Measurements from ENCODE around the gene PLXDC2. TPM values are rescaled to one million over a fixed set of nuclear protein-coding genes. Genes with fewer than 3 reads are reported as not detected.

The PLXDC2 gene
- total RNA-seq, 1 experiment from 2014 or later: 38.7 TPM

GRCh38 chr10:19974138-19974537 is 157.9 kb downstream of the PLXDC2 start:
- Mint-ChIP-seq H3K36me3 (ENCODE audit: insufficient read depth in 1 of 3, low read depth in 3 of 3) (peaks cover 3 to 22% (median 7%) of the 10 kb centered on the region in 3 experiments; a peak in 4 of 7 replicates), H3K27me3 (ENCODE audit: low read depth) (no peaks in the 10 kb centered on the region), H3K4me3 (no peak overlapping the region), H3K4me1 (peaks cover 18 to 26% of the 10 kb centered on the region in 2 experiments), H3K9me3 (peaks cover 4 to 6% of the 10 kb centered on the region in 2 experiments; a peak in 2 of 5 replicates), H3K27ac (no peak overlapping the region)
- no peaks in the 10 kb centered on the region for H4K20me1 ChIP-seq (ENCODE audit: control insufficient read depth, insufficient read depth, insufficient read length)
- no peaks in the 10 kb centered on the region for H3K4me1 ChIP-seq (ENCODE audit: insufficient read depth, low read length)
- H2AK5ac ChIP-seq (ENCODE audit: insufficient read length, low read length): no peak overlapping the region
- H4K8ac ChIP-seq (replicated peaks; ENCODE audit: insufficient read length, low read depth, low read length): no peak overlapping the region
- H3T11ph ChIP-seq (ENCODE audit: low read length): no peak overlapping the region
- DNase-seq: no peak
- H3K9ac ChIP-seq (ENCODE audit: extremely low read depth, insufficient read length, low read length): no peak overlapping the region
- H3K4ac ChIP-seq (ENCODE audit: low read depth, low read length): no peak overlapping the region
- no peak overlapping the region for H2BK12ac ChIP-seq (ENCODE audit: insufficient read length, low read depth, low read length)
- no peak overlapping the region for H3K23ac ChIP-seq (ENCODE audit: insufficient read length, low read depth, low read length)
- no peaks in the 10 kb centered on the region for H3K9me3 ChIP-seq (ENCODE audit: control insufficient read depth, low read depth, low read length)
- H4K5ac ChIP-seq (ENCODE audit: insufficient read length, low read depth, low read length): no peak overlapping the region
- no peak overlapping the region for H3K18ac ChIP-seq (ENCODE audit: insufficient read length, low read depth, low read length)
- no peak overlapping the region for H3K56ac ChIP-seq (ENCODE audit: insufficient read length, low read depth, low read length)
- no peaks in the 10 kb centered on the region for H3K23me2 ChIP-seq (ENCODE audit: insufficient read length, low read depth, low read length, poor library complexity, severe bottlenecking)
- no peak overlapping the region for H3K4me2 ChIP-seq (ENCODE audit: insufficient read depth, insufficient read length, low read length)
- no peak overlapping the region for H2BK120ac ChIP-seq (ENCODE audit: low read depth, low read length, poor library complexity, severe bottlenecking)
- no peak overlapping the region for H2BK15ac ChIP-seq (ENCODE audit: low read depth, low read length)
- H4K91ac ChIP-seq (ENCODE audit: insufficient read length, low read depth, low read length): no peak overlapping the region
- no peak overlapping the region for H2BK20ac ChIP-seq (ENCODE audit: low read depth, low read length, poor library complexity, severe bottlenecking)
- H2BK5ac ChIP-seq (ENCODE audit: insufficient read length, low read length): no peak overlapping the region
- H2AFZ ChIP-seq (ENCODE audit: low read length): no peak overlapping the region
- WGBS (ENCODE audit: extremely low coverage, insufficient read length, low lambda C conversion rate): no CpG with 5 or more reads among the region's 1 CpG
- no peaks in the 10 kb centered on the region; the same call in 1 of the 2 replicates for H3K79me2 ChIP-seq (ENCODE audit: insufficient read depth, low read length)
- no peaks in the 10 kb centered on the region for H3K27me3 ChIP-seq (ENCODE audit: insufficient read depth, low read length)
- no peaks in the 10 kb centered on the region for H3K79me1 ChIP-seq (ENCODE audit: insufficient read depth, low read depth, low read length, poor library complexity, severe bottlenecking)
- no peak overlapping the region for H3K14ac ChIP-seq (ENCODE audit: insufficient read depth, low read length)
- TF ChIP-seq, protein P1, sequence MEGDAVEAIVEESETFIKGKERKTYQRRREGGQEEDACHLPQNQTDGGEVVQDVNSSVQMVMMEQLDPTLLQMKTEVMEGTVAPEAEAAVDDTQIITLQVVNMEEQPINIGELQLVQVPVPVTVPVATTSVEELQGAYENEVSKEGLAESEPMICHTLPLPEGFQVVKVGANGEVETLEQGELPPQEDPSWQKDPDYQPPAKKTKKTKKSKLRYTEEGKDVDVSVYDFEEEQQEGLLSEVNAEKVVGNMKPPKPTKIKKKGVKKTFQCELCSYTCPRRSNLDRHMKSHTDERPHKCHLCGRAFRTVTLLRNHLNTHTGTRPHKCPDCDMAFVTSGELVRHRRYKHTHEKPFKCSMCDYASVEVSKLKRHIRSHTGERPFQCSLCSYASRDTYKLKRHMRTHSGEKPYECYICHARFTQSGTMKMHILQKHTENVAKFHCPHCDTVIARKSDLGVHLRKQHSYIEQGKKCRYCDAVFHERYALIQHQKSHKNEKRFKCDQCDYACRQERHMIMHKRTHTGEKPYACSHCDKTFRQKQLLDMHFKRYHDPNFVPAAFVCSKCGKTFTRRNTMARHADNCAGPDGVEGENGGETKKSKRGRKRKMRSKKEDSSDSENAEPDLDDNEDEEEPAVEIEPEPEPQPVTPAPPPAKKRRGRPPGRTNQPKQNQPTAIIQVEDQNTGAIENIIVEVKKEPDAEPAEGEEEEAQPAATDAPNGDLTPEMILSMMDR (conservative IDR thresholded peaks at IDR 0.05): no peak
- no peak overlapping the region for H3K27ac ChIP-seq (ENCODE audit: insufficient read length, low read depth, low read length)

Measured in H9 (cell line).